Smooth muscle cell (in vitro differentiated cells): Measurements from ENCODE around the gene CFTR. TPM values are rescaled to one million over a fixed set of nuclear protein-coding genes. Genes with fewer than 3 reads are reported as not detected.

Experiments used
- DNase-seq: peaks from one replicate; lab custom pipeline; 2025; ENCODE audit not compliant: unreplicated experiment; lab: John Stamatoyannopoulos, UW
- H2AFZ ChIP-seq: fragments of 200-600 bp; sonication (generic); 2 replicates; pipeline ENCODE4 v1.6.0; 2016; ENCODE audit warnings: antibody characterized with exemption, low read depth, mild to moderate bottlenecking
- H3F3A ChIP-seq: fragments of 200-600 bp; sonication (generic); 2 replicates; pipeline ENCODE4 v1.6.0; 2017; ENCODE audit warnings: antibody characterized with exemption, low read depth
- H3K27ac ChIP-seq: fragments of 200-600 bp; sonication (generic); 2 replicates; pipeline ENCODE4 v1.5.1; 2016; ENCODE audit warnings: low read depth, mild to moderate bottlenecking
- H3K27me3 ChIP-seq: fragments of 200-600 bp; sonication (generic); 2 replicates; pipeline ENCODE4 v1.6.1; 2016; ENCODE audit warnings: low read depth, mild to moderate bottlenecking
- H3K36me3 ChIP-seq: fragments of 200-600 bp; sonication (generic); 2 replicates; pipeline ENCODE4 v1.5.1; 2016; ENCODE audit warnings: low read depth
- H3K4me1 ChIP-seq: fragments of 200-600 bp; sonication (generic); 2 replicates; pipeline ENCODE4 v1.5.1; 2016; ENCODE audit warnings: low read depth
- H3K4me2 ChIP-seq: fragments of 200-600 bp; sonication (generic); 2 replicates; pipeline ENCODE4 v1.6.0; 2016; ENCODE audit warnings: mild to moderate bottlenecking
- H3K4me3 ChIP-seq: fragments of 200-600 bp; sonication (generic); 2 replicates; pipeline ENCODE4 v1.5.1; 2016; ENCODE audit warnings: mild to moderate bottlenecking
- H3K79me2 ChIP-seq: fragments of 200-600 bp; sonication (generic); 2 replicates; pipeline ENCODE4 v1.6.0; 2016; ENCODE audit warnings: low read depth, mild to moderate bottlenecking
- H3K9ac ChIP-seq: fragments of 200-600 bp; sonication (generic); 2 replicates; pipeline ENCODE4 v1.6.0; 2016; ENCODE audit warnings: low read depth
- H3K9me3 ChIP-seq: fragments of 200-600 bp; sonication (generic); replicated peaks from 2 replicates; pipeline ENCODE4 v1.5.1; 2016; ENCODE audit warnings: low read depth
- H4K20me1 ChIP-seq: fragments of 200-600 bp; sonication (generic); 2 replicates; pipeline ENCODE4 v1.6.0; 2016; ENCODE audit warnings: low read depth
- CTCF ChIP-seq: fragments of 200-600 bp; sonication (generic); IDR thresholded peaks from 2 replicates; pipeline ENCODE4 v1.5.1; 2017; ENCODE audit warnings: borderline replicate concordance, mild to moderate bottlenecking, antibody characterized with exemption; ENCODE audit not compliant: insufficient read depth, poor library complexity, severe bottlenecking
- whole genome bisulfite sequencing: methylation state at CpG from one replicate; pipeline ENCODE4 v1.1.7; 2016; ENCODE audit warnings: low lambda C conversion rate; 5-methylcytosine and 5-hydroxymethylcytosine counted together
- polyA plus RNA-seq: library from polyadenylated mRNA; unstranded; fragments of >200 nt; fragmentation: Nextera tagmentation; extraction: Ambion mirVana; gene quantifications from 2 replicates; pipeline ENCODE4 v1.2.1, GENCODE V29; 2016
- total RNA-seq: library from RNA; depleted of rRNA; stranded (reverse); fragments of >200 nt; gene quantifications from 2 replicates; pipeline ENCODE4 v1.2.3, GENCODE V29; 2014

CFTR gene
- total and polyA plus RNA-seq, 2 experiments from 2014 or later: 0.53 to 1.6 TPM

- TF ChIP-seq CTCF: no peak
- no peak overlapping the region for H3K27ac ChIP-seq
- 95% methylated on average over 3 of the region's 3 CpGs for WGBS
- no peaks in the 10 kb centered on the region for H3K4me1 ChIP-seq
- H3K27me3 ChIP-seq: no peaks in the 10 kb centered on the region
- no peak overlapping the region for H3K9ac ChIP-seq
- no peaks in the 10 kb centered on the region for H3F3A ChIP-seq
- H2AFZ ChIP-seq: no peak overlapping the region
- DNase-seq: no peak
- H3K4me3 ChIP-seq: no peak overlapping the region
- H4K20me1 ChIP-seq: no peaks in the 10 kb centered on the region
- H3K36me3 ChIP-seq: no peaks in the 10 kb centered on the region
- no peaks in the 10 kb centered on the region for H3K79me2 ChIP-seq
- H3K4me2 ChIP-seq: no peak overlapping the region
- H3K9me3 ChIP-seq: no peaks in the 10 kb centered on the region
Measured at GRCh38 chr7:117679120-117679519, 199.3 kb downstream of the CFTR start.

- H4K20me1 ChIP-seq: no peaks in the 10 kb centered on the region
- H3K27ac ChIP-seq: no peak overlapping the region
- peaks cover 5% of the 10 kb centered on the region for H3K4me1 ChIP-seq
- DNase-seq: no peak
- WGBS: 75% methylated on average over 5 of the region's 5 CpGs
- no peaks in the 10 kb centered on the region for H3K36me3 ChIP-seq
- H3K4me3 ChIP-seq: no peak overlapping the region
- no peak overlapping the region for H3K9ac ChIP-seq
- no peak overlapping the region for H2AFZ ChIP-seq
- no peaks in the 10 kb centered on the region for H3F3A ChIP-seq
- no peaks in the 10 kb centered on the region for H3K27me3 ChIP-seq
- TF ChIP-seq CTCF: no peak
- H3K4me2 ChIP-seq: no peak overlapping the region
- no peaks in the 10 kb centered on the region for H3K9me3 ChIP-seq
- H3K79me2 ChIP-seq: no peaks in the 10 kb centered on the region
Measured at GRCh38 chr7:117682681-117683385, 203.0 kb downstream of the CFTR start.

- Histone ChIP-seq H3K4me3 (no peak overlapping the region), H3K36me3 (no peaks in the 10 kb centered on the region), H3F3A (no peaks in the 10 kb centered on the region), H3K9me3 (no peaks in the 10 kb centered on the region), H3K9ac (no peak overlapping the region), H3K79me2 (no peaks in the 10 kb centered on the region), H3K27ac (no peak overlapping the region), H3K4me1 (peaks cover 5% of the 10 kb centered on the region), H4K20me1 (no peaks in the 10 kb centered on the region), H3K4me2 (no peak overlapping the region), H2AFZ (no peak overlapping the region), H3K27me3 (no peaks in the 10 kb centered on the region)
- no peak for TF ChIP-seq CTCF
- DNase-seq: no peak
- WGBS: 80% methylated on average over 8 of the region's 8 CpGs
Measured at GRCh38 chr7:117683430-117684175, 203.8 kb downstream of the CFTR start.

GRCh38 chr7:117685795-117686194 lies 206.0 kb downstream of the CFTR start:
- Histone ChIP-seq H4K20me1 (no peaks in the 10 kb centered on the region), H3K27ac (no peak overlapping the region), H3K4me2 (no peak overlapping the region), H3K4me3 (no peak overlapping the region), H3K9me3 (no peaks in the 10 kb centered on the region), H3K36me3 (no peaks in the 10 kb centered on the region), H2AFZ (no peak overlapping the region), H3K9ac (no peak overlapping the region), H3K4me1 (peaks cover 5% of the 10 kb centered on the region), H3K79me2 (no peaks in the 10 kb centered on the region), H3F3A (no peaks in the 10 kb centered on the region), H3K27me3 (no peaks in the 10 kb centered on the region)
- DNase-seq: no peak
- no peak for TF ChIP-seq CTCF
